GM21619 (cell line): ENCODE measurements around the gene UGT2A2.
"Not testable (repeated sequence)": the region's sequence is repeated elsewhere in the genome, so short reads cannot be mapped to it uniquely, and the experiment has no call there.

Experiments used
- ATAC-seq: cut with Tn5 transposase; IDR thresholded peaks from one replicate; pipeline ENCODE4 v1.9.1; 2021; ENCODE audit not compliant: unreplicated experiment

The UGT2A2 gene

DNA sequence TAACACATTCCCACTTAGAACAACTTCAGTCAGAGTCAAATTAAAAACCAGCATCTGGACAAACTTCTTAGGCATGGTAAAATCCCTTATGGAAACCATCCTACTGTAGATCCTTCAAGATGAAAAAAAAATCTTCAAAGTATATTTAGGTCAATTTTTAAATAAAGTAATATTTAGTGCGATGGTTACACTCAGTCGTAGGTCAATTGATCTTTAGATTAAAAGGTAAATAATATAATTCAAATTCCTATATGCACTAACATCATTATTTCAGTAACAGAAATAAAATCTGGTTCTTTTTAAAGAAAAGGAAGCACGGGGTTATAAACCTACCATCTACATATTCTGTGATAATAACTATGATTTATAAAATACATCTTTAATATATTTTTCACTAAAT lies at the start of gene UGT2A2:
Gene UGT2A2, minus strand, starts transcription at position 101 of the 400 bp plus-strand sequence. Its CDS starts 2 bp downstream, at position 99.
- no peak for ATAC-seq

DNA sequence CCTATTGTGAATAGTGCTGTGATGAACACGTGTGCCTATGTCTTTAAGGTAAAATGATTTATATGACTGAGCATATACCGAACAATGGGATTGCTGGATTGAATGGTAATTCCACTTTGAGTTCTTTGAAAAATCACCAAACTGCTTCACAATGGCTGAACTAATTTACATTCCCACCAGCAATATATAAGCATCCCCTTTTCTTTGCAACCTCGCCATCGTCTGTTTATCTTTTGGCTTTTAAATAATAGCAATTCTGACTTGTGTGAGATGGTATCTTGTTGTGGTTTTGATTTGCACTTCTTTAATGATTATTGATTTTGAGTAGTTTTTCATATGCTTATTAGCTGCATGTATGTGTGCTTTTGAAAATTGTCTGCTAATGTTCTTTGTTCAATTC lies 45.4 kb upstream of the UGT2A2 start:
- ATAC-seq, result no peak

DNA sequence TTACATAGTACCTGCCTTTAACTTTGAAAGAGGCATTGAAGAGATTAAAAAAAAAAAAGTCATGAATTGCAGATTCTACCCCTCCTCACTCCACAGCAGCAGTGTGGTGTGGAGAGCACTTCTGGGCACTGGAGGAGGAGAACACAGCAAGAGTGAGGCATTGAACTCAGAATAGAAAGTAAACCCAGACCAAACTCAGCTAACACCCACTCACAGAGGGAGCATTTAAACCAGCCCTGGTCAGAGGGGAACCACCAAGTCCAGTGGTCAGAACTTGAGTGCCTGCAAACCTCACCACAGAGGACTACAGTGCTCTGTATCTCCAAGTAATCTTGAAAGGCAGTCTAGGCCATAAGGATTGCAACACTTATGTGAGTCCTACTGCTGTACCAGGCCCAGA lies 29.2 kb upstream of the UGT2A2 start:
- no peak for ATAC-seq

DNA sequence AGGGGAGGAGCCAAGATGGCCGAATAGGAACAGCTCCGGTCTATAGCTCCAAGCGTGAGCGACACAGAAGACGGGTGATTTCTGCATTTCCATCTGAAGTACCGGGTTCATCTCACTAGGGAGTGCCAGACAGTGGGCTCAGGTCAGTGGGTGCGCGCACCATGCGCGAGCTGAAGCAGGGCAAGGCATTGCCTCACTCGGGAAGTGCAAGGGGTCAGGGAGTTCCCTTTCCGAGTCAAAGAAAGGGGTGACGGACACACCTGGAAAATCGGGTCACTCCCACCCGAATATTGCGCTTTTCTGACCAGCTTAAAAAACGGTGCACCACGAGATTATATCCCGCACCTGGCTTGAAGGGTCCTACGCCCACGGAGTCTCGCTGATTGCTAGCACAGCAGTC lies 24.6 kb upstream of the UGT2A2 start:
- not testable (repeated sequence) for ATAC-seq

DNA sequence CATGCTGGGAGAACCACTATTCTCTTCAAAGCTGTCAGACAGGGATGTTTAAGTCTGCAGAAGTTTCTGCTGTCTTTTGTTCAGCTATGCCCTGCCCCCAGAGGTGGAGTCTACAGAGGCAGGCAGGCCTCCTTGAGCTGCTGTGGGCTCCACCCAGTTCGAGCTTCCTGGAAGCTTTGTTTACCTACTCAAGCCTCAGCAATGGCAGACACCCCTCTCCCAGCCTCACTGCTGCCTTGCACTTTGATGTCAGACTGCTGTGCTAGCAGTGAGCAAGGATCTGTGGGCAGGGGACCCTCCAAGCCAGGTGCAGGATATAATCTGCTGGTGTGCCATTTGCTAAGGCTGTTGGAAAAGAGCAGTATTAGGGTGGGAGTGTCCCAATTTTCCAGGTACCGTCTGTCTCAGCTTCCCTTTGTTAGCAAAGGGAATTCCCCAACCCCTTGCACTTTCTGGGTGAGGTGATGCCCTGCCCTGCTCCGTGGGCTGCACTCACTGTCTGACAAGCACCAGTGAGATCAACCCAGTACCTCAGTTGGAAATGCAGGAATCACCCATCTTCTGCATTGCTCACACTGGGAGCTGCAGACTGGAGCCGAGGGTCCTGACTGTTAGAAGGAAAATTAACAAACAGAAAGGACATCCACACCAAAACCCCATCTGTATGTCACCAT lies 21.8 kb upstream of the UGT2A2 start:
- ATAC-seq, result not testable (repeated sequence)

DNA sequence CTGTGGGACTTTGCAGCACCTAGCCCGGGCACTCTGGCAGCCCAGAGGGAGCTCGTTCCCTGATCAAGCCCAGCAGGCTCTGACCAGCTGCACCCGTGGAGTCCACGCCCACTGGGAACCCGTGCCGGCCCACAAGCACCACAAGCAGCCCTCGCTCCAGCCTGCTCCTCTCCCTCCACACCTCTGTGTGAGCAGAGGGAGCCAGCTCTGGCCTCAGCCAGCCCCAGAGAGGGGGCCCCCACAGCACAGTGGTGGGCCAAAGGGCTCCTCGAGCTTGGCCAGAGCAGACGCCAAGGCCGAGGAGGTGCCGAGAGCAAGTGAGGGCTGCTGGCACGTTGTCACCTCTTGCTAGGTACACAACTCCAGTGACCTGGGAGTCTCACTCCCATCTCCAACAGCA lies 18.7 kb upstream of the UGT2A2 start:
- ATAC-seq, result no peak

DNA sequence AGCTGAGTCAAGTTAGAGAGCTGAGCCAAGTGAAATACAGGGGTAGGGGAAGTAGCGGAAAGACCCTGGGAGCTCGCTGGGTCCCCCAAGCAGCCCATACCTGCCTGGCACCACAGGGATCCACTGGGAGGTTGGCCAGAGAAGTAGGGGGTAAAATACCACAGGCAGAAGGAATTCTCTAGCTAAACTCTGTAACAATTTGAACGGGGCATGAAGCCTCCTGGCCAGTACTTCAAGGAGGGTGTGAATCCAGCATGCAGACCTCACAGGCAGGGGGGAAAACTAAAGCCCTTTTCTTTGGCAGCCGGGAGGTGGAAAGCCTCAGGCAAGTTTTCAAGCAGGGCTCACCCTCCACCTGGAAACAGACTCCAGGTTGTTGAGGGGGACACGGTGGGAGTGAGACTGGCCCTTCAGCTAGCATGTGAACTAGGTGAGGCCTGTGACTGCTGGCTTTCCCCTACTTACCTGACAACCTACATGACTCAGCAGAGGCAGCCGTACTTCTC lies 17.3 kb upstream of the UGT2A2 start:
- no peak for ATAC-seq

DNA sequence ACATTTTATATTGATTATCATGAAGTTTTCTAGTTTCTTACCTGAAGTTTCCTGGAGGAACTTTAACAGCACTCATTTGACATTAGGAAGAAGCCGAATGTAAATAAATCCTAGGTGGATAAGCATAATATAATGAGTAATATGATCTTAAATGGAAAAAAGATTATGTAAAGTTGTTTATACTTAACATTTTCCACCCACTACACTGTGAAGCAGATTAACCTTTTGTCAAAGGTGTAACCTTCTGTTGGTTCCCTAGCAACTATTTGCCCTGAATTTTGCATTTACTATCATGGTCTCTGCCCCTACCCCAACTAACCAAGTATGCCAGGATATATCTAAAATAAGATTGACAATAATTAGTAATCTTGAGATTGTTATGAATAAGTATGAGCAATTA lies 13.7 kb upstream of the UGT2A2 start, which contains the start of gene UGT2A1:
Gene UGT2A1, minus strand, starts transcription at position 101 of the 400 bp plus-strand sequence. CDS start 5,603 bp downstream, outside the sequence.
- ATAC-seq, result no peak

DNA sequence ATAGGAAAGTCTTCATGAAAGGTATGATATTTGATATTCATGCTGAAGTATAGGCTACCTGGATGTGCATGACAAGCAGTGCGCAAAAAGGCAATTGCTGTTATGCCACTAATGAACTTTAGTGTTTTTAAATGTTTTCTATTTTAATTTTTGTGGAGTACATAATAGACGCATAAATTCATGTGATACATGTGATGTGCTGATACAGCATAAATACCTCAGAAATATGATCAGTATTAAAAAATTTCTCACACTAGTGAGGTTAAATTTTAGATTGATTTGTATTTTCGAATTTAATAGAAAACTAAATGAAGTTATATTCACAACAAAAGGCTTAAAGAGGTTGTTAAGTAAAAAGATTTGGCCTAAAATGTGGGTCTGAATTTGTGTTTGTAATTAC lies 11.4 kb upstream of the UGT2A2 start:
- no peak for ATAC-seq

DNA sequence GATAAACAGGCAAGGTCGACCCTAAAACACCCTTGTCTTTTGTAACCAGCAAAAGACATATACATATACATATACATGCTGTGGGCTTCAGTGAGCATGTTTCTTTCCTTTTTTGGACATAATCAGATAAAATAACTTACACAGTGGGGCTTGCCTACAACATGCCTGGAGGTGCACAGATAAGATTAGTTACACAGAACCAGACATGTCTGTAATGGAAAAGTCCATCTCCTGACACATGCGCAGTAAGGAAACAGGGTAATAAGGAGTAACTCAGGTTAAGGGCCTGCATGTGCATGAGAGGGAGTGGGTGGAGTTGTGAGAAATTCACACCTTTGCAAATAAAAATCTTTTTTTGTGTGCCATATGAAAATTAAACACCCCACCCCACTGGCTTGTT lies 10.2 kb upstream of the UGT2A2 start:
- no peak for ATAC-seq

DNA sequence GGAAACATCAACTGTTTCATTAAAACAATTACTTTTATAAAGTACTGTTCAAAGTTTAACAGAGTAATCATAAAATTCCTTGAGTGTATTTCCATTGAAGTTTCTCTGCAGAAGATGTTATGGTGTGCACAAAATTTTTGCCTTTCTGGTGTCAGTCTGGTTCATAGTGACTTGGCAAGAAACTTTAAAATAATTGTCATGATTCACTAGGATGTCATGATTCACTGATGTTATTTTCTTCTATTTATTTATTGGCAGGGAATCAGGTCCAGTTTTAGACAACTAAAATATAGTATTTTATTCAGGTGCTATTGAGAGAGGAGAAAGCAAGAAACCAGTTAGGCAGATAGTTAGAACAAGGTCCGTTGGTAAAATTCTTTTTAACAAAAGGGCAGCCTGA lies 9.8 kb upstream of the UGT2A2 start:
- ATAC-seq, result no peak

DNA sequence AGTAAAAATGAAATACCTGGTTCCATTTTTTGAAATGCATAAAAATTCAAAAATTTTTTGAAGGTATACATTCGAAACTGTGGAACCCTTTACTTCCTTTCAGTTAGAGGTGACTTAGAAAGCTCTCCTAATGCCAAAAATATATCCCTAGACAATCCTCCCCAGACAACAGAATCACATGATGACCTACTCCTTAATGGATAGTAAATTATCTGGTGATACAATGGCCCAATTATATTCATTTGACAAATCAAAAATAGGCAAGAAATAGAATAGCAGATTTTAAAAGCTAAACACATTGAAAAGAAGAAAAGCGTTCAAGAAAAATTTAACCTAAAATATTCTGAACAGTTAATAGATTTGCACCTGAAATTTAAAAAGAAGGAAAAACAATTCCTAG lies 3.5 kb upstream of the UGT2A2 start:
- no peak for ATAC-seq

DNA sequence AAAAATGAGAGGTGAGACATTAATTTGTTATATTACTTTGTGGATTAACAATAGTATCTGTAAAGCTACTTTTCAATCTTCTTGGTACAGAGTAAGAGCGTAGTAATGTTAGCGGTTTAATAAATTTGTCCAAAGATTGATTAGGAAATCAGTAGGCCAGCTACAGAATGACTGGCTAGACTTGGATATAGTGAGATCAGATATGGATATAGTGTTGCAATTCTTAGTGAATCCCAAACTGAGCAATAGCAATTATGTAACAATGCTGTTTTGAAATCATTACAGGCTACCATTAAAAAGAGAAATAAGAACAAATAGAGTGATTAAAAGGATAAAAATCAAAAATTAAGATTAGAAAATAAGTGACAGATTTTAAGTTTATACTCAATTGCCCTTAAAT lies 847 bp upstream of the UGT2A2 start:
- ATAC-seq, result no peak

DNA sequence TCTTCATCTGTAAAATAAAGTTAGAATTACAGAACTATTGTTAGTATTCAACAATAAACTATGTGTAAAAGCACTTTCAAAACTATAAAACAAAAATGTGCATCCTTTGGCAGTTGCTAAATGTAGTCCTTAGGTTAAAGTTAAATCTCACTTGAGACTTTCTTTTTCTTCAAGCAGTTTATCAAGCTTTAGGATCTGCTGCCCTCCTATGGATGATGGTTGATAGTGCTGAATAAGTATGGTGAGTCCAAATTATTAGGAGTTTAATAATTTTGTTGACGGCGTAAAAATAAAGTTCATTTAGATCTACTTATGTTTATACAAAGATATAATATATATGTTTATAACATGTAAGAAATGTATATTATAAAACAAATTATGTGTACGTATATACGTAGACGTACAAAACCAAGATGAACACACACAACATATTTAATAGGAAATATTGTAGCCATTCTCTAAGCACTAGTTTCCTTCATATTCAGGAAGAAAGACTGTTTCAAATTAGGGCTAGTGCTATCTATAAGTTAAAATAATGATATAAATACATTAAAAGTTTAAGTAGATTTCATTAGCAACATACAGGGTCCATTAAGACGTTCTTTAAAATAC lies 22.3 kb downstream of the UGT2A2 start:
- ATAC-seq, result no peak

DNA sequence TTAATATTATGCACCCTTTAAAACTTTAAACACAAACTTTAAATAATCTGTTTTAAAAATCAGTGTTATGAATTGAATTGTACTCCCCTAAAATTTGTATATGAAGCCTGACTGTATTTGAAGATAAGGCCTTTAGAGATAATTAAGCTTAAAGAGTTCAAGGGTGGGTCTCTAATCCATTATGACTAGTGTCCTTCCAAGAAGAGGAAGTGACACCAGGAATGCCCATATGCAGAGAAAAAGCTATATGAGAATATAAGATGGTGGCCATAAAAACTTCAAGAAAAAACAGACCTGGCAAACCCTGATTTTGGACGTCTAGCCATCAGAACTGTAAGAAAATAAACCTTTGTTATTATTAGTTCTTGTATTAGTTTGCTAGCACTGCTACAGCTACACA lies 29.0 kb downstream of the UGT2A2 start:
- no peak for ATAC-seq

DNA sequence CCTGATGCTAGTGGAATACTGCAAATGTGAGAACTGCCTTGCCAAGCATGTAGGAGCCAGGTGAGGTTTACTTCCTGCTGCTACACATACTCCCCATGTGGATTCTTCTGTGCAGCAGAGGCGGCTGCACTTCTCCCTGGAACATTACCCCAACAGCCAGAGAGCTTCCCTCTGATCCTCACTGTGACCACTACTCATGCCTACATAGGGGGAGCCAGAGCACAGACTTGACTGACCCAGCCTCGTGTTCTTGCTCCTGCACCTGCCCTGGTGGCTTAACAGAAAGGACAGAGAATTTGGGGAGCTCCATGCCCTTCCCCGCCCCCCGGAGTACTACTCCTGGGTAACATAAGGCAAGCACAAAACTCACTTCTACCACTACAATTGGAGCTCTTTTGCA lies 38.4 kb downstream of the UGT2A2 start:
- no peak for ATAC-seq

DNA sequence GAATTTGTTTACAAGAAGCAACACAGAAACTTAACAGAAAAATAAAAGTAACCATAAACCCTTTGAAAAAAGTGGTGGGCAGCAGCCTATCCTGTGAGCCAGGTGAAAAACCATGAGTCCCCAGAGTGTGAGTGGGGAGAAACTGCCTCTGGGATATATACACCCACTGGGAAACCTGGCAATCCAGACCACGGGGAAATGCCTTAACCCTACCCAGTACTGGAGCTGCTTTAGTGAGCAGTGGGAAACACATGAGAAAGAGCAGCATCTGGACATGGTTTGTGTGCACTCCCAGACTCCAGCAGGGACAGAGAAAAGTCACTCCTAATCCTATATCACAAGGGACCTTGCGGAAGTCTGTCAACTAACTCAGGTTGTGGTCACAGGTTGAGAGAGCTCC lies 39.4 kb downstream of the UGT2A2 start:
- ATAC-seq, result no peak

DNA sequence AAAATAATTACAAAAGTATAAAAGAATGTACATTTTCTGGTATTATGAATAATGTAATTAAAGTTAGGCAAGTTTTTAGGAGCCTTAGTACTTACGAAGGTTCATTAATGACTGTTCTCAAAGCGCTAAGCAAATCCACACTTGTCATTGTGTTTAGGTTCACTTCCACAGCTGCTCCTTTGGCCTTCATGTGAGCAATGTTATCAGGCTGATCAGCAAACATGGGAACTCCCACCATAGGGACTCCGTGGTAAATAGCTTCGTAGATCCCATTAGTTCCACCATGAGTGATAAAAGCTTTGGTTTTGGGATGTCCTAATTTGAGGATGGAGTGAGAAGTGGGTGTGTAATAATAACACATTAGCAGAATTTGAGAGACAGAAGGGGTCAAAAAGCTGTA lies 45.1 kb downstream of the UGT2A2 start:
- ATAC-seq, result no peak

DNA sequence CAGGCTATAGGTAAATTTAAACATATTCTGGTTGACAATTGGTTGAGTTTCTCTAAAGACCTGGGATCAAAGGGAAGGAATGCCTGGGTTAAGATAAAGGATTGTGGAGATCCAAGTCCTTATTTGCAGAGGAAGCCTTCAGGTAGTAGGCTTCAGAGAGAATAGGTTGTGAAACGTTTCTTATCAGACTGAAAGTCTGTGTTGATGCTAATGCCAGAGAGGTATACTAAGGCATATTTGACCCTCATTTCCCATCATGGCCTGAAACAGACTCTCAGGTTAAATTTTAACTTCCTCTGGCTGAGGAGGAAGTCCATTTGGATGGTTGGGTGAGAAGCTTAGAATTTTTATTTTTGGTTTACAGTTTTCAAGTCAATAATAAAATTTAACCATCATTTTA lies 48.1 kb downstream of the UGT2A2 start:
- no peak for ATAC-seq

DNA sequence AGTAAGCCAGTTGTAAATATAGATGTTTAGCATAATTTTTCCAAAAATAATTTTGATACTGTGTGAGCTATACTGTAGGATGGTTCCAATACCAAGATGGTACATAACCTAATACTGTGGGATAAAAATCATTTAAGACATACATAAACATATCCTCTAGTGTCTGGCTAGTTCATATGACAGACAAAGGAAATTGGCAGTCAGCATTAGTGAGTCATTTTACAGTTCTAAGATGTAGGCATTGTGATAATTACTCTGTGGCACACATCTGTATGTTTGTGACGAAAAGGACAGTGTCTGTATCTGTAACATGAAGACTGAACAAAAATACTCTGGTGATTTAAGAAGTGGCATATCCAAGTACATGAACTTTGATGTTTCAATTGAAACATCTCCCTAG lies 49.6 kb downstream of the UGT2A2 start:
- ATAC-seq, result no peak

DNA sequence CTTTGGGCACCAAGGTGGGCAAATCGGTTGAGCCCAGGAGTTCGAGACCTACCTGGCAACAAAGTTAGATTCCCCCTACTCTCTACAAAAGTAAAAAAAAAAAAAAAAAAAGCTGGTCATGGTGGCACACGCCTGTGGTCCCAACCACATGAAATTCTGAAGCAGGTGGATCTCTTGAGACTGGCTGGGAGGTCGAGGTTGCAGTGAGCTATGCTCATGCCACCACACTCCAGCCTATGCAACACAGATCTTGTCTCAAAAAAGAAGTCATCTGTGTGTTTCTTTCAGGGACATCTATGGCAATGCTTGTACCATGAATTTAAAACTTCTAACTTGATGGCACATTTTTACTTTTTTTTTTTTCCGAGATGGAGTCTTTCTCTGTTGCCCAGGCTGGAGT lies 55.3 kb downstream of the UGT2A2 start:
- ATAC-seq, result no peak

DNA sequence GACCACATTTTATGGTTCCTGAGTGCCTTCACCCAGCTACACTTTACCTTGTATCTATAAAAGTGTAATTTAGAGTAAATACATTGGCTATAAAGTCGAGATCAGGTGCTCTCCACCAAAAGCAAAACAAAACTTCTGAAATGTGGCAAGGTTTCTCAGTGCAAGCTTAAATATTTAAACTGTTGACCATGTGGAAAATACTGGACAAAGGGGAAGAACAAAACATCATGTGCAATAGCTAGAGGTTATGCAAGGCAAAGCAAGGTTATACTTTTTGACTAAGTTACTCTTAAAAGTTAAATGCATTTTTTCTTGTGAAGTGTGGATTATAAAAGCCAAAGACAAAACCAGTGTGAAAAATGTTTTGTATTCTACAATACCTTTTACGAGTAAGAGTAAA lies 55.9 kb downstream of the UGT2A2 start:
- ATAC-seq, result no peak

DNA sequence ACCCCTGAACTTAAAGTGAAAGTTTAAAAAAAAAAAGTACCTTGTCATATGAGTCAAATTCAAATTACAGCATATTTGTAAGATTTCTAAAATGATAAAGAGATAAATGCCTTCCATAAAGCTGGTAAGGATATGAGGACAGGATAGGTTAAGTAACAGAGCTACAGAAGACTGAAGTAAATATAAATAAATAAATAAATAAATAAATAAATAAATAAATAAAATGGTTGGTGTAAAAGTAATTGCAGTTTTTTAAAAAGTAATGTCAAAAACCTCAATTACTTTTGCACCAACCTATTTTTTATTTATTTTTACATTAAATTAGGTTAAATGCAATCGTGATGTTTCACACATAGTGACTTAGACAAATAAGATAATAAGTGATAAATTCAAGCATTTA lies 62.2 kb downstream of the UGT2A2 start:
- no peak for ATAC-seq
